Measurements from ENCODE around the gene SMG6. TPM values are rescaled to one million over a fixed set of nuclear protein-coding genes. Genes with fewer than 3 reads are reported as not detected.
A peak's percentile ranks its signal among the peaks of the same experiment; 100 is the strongest.

The SMG6 gene
- total and polyA plus RNA-seq, 8 donors, result 17.0 to 102 (median 24.4) TPM

DNA sequence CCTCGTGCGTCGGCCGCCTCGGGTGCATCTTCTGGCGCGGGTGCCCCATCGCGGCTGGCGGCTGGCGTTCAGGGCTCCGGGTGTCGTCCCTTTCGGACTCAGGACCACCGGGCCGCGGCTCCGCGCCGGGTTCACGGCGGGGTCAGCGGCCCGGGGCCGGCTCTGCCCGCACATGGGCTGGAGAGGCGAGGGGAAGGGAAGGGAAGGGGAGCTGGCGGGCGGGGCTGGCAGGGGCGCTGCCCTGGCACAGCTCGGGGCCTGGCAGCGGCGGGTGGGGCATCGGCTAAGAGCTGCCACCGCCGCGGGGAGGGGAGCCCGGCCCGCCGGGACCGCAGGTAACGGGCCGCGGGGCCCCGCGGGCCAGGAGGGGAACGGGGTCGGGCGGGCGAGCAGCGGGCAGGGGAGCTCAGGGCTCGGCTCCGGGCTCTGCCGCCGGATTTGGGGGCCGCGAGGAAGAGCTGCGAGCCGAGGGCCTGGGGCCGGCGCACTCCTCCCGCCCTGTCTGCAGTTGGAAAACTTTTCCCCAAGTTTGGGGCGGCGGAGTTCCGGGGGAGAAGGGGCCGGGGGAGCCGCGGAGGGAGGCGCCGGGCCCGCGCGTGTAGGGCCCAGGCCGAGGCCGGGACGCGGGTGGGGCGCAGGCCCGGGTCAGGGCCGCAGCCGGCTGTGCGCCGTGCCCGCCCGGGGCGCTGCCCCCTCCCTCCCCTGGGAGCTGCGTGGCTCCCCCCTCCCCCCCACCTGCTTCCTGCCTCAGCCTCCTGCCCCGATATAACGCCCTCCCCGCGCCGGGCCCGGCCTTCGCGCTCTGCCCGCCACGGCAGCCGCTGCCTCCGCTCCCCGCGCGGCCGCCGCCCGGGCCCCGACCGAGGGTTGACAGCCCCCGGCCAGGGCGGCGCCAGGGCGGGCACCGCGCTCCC, 248.0 kb downstream of the SMG6 start:
- peaks cover 75 to 91% (median 84%) of the 10 kb centered on the region in 4 donors for H3K4me1 ChIP-seq
- H3K27me3 ChIP-seq, result peaks cover 0 to 91% (median 67%) of the 10 kb centered on the region in 3 donors
- WGBS, 5 donors, result 1 to 3% (median 2%) methylated on average over 35 to 113 of the region's 113 CpGs
- DNase-seq, result peak in 1 of 2 donors; percentile 69
- H3K4me3 ChIP-seq, result peak overlapping the region; percentile 57 to 69 (median 64)
- no peak for TF ChIP-seq EP300 (IDR thresholded peaks at IDR 0.05)
- no peak for TF ChIP-seq POLR2A (IDR thresholded peaks at IDR 0.05)
- no peak for TF ChIP-seq POLR2AphosphoS5 (IDR thresholded peaks at IDR 0.05)
- TF ChIP-seq CTCF (IDR thresholded peaks at IDR 0.05), result no peak
- intact Hi-C loops (cut with DNase I; ENCODE audit: low total_unique reads), result loop anchor here (5.0 kb wide), 1 partner anchor 187 kb away; no protein-coding TSS in a partner anchor
- H3K9me3 ChIP-seq, result no peaks in the 10 kb centered on the region
- H3K36me3 ChIP-seq, result peaks cover 0 to 9% (median 4%) of the 10 kb centered on the region in 4 donors
- peak overlapping the region; percentile 84 to 94 (median 90) for H3K27ac ChIP-seq

GRCh38 chr17:2054512-2055291, 248.9 kb downstream of the SMG6 start, which contains the start of gene HIC1:
TSS of gene HIC1 (plus strand) at chr17:2055103. CDS start at chr17:2056691, 1,588 bp downstream.
- TF ChIP-seq POLR2AphosphoS5 (IDR thresholded peaks at IDR 0.05), result peak; percentile 60 to 90 (median 88)
- TF ChIP-seq CTCF (IDR thresholded peaks at IDR 0.05), result peak in 5 of 7 experiments; percentile 32 to 98 (median 95)
- TF ChIP-seq EP300 (IDR thresholded peaks at IDR 0.05), result no peak
- no peaks in the 10 kb centered on the region for H3K9me3 ChIP-seq
- DNase-seq, result peak; percentile 79 to 93
- H3K27ac ChIP-seq, result peak within 1 kb of the TSS; percentile 84 to 94 (median 90)
- 1 to 3% (median 1%) methylated on average over 14 to 71 of the region's 72 CpGs for WGBS, 5 donors
- intact Hi-C loops (cut with DNase I; ENCODE audit: low total_unique reads), result loop anchor here (5.0 kb wide), 1 partner anchor 188 kb away; no protein-coding TSS in a partner anchor
- peaks cover 70 to 86% (median 80%) of the 10 kb centered on the region in 4 donors for H3K4me1 ChIP-seq
- peaks cover 0 to 91% (median 70%) of the 10 kb centered on the region in 3 donors for H3K27me3 ChIP-seq
- peaks cover 0 to 5% (median 1%) of the 10 kb centered on the region in 4 donors for H3K36me3 ChIP-seq
- H3K4me3 ChIP-seq, result peak within 1 kb of the TSS; percentile 57 to 69 (median 64)

DNA sequence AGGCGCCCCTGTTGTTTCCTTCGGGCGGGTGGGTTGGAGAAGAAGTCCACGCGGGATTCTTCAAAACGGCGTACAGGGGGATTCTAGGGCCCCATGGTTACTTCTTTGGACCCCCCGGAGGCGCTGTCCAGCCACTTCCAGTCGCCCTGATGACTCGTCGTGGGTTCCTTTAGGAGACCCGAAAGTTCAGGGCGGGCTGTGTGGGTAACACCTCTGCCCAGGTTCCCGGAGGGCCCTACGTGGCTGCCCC, 249.4 kb downstream of the SMG6 start:
- intact Hi-C loops (cut with DNase I; ENCODE audit: low total_unique reads), result no loop called here
- Histone ChIP-seq H3K4me1 (peaks cover 68 to 86% (median 80%) of the 10 kb centered on the region in 4 donors), H3K27ac (peak overlapping the region; percentile 84 to 94 (median 90)), H3K27me3 (peaks cover 0 to 91% (median 72%) of the 10 kb centered on the region in 3 donors), H3K9me3 (no peaks in the 10 kb centered on the region), H3K36me3 (peaks cover 0 to 2% (median 0%) of the 10 kb centered on the region in 4 donors), H3K4me3 (peak overlapping the region; percentile 57 to 69 (median 64))
- DNase-seq, result no peak
- TF ChIP-seq CTCF (IDR thresholded peaks at IDR 0.05), result no peak
- TF ChIP-seq EP300 (IDR thresholded peaks at IDR 0.05), result no peak
- no peak for TF ChIP-seq POLR2AphosphoS5 (IDR thresholded peaks at IDR 0.05)
- TF ChIP-seq POLR2A (IDR thresholded peaks at IDR 0.05), result no peak
- 0 to 10% (median 7%) methylated on average over 10 to 16 of the region's 16 CpGs for WGBS, 5 donors
